GM18502 (cell line): ENCODE measurements around the gene CUX1.

Experiments used
- ATAC-seq: cut with Tn5 transposase; IDR thresholded peaks from one replicate; pipeline ENCODE4 v1.9.1; 2021; ENCODE audit warnings: mild to moderate bottlenecking; ENCODE audit not compliant: unreplicated experiment, poor library complexity

The CUX1 gene

DNA sequence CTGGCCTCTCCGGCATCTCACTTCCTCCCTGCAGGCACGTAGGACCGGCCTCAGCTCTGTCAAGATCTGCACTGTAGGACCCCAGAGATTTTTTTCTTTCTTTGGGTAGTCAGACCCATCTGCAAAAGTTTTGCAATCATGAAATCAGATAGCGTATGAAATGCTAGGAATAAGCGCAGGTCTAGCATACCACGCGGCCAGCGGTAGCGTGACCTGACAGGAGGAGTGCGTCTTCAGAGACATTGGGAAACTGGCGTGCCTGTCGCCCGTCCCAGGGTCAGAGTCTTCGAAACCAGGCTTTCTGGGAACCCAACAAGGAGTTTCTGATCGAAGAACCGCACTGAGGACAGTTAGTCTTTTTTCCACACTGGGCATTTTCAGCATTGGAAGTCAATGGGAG lies 368.4 kb downstream of the CUX1 start:
- ATAC-seq, result no peak

DNA sequence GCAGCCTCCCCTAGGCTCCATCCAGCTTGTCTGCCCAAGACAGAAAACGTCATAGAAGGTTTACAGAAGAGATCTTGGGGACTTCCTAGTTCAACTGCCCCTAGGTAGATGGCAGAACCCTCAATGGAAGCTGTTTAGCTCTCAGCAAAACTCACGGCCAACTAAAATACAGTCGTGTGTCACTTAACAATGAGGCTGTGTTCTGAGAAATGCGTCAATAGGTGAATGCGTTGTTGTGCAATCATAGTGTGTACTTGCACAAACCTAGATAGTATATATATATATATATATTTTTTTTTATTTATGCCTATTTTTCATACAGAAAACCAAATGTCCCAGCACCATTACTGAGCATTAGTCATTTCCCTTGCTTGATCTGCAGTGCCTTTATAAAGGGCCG lies 368.9 kb downstream of the CUX1 start:
- ATAC-seq, result no peak

DNA sequence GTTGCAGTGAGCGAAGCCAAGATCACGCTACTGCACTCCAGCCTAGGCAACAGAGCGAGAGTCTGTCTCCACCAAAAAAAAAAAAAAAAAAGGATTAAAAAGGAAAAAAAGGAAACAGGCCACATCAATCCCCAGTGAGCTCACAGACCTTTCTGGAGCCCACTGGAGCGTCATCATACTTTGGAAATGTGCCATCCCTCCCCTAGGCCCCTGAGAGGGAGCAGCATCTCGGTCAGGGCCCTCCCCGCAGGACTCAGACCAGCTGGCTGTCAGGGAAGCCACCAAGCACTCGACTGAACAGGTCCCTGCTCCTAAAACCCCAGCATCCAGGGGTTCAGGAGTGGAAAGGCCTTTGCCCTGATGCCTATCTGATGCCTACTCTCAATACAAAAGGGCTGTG lies 371.3 kb downstream of the CUX1 start:
- ATAC-seq, result no peak

DNA sequence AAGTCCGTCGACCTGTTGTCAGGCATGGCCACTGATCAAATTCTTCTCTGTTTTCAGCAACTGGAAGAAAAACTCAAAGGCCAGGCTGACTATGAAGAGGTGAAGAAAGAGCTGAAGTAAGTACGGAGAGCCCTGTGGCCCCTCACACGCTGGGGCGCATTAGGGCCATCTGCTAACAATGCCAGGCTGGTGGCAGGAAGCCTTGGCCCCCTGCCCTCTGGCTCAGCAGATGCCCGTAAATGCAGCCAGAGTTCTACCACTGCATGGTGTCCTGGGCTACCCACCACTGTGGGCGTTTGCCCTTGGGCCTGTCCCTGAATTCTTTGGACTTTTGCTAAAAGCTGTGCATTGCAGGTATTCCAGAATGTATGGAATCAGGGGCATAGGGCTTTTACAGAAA lies 372.3 kb downstream of the CUX1 start:
- ATAC-seq, result no peak

DNA sequence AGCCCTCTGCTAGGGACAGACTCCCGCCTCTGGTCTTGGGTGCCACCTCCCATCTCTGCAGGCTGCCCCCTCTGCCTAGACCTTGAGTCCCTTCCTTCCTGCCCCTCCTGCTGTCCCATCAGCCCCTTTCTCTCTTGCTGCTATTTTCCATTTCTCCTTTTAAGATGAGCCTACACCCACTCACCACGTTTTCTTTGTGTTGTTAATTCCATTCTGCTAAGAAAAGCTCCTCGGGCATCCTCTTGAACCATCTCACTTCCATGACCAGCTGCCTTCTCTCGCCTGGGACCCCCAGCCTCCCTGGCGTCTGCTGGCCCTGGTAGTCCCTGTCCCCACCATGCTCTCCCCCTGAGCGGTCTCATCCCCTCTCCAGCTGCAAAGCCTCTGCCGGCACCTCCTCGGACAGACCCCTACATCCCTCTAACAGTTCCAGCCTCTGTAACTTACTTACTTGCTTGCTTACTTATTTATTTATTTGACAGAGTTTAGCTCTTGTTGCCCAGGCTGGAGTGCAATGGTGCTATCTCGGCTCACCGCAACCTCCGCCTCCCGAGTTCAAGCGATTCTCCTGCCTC lies 373.4 kb downstream of the CUX1 start:
- ATAC-seq, result no peak

- ATAC-seq, result no peak
Observed at GRCh38 chr7:102191556-102192379, 374.3 kb downstream of the CUX1 start.

DNA sequence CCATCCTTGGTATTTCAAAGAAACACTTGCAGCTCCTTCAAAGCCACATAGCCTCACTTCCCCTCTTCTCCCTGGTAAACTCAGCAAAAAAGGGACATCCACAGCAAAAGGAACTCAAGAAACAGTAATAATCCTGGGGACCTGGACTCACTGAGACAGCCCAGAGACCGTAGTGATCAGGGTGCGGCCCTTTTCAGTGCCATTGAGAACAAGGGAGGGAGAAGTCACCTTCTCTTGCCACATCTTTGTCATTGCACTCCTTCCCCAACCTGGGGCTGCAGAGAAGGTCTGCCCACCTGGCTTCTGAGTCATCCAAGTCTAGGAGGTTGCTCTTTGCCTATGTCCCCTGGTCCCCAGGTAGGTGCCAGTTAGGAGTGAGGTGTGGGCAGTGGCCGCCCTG lies 375.4 kb downstream of the CUX1 start:
- ATAC-seq, result no peak

- ATAC-seq, result no peak
Observed at GRCh38 chr7:102193806-102194205, 376.4 kb downstream of the CUX1 start.

DNA sequence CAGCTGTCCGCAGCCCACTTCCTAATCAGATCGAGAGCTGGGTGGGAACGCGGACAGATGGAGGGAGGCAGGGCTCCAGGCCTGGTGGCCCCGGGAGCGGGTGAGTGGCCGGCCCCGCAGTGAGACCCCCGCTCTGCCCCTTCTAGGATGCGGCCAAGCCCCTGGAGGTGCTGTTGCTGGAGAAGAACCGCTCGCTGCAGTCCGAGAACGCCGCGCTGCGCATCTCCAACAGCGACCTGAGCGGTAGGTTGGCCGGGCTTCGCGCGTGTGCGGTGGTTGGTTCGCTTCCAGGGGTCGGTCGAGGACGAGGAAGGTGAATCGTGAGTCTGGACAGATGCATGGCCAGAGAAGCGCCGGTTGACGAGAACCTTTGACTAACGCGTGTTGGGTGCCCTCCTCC lies 377.9 kb downstream of the CUX1 start:
- ATAC-seq, result no peak

- no peak for ATAC-seq
Observed at GRCh38 chr7:102196028-102196427, 378.6 kb downstream of the CUX1 start.

- ATAC-seq, result no peak
Observed at GRCh38 chr7:102197161-102197560, 379.7 kb downstream of the CUX1 start.

DNA sequence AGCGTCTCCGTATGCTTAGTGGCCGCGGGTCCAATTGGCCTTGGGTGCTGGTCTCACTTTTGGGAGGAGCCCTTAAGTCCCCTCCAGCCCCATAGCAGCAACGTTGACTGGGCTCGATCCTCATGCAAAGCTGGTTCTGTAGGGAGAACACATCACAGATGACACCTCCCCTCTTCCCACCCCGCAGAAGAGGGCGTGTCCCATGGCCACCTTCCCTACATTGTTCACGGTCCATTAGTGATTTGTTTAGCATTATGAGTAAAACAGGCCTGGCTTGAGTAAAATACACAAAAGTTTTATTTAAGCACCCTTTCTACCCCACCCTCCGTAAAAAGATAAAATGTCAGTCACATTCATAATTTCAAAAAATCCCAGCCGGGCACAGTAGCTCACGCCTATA lies 380.2 kb downstream of the CUX1 start:
- no peak for ATAC-seq

- no peak for ATAC-seq
Observed at GRCh38 chr7:102198417-102198956, 381.1 kb downstream of the CUX1 start.

DNA sequence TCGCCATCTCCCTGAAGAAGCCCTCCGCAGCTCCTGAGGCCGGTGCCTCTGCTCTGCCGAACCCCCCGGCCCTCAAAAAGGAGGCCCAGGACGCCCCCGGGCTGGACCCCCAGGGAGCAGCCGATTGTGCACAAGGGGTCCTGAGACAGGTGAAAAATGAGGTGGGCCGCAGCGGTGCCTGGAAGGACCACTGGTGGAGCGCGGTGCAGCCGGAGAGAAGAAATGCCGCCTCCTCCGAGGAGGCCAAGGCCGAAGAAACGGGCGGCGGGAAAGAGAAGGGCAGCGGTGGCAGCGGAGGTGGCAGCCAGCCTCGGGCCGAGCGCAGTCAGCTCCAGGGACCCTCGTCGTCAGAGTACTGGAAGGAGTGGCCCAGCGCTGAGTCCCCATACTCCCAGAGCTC lies 384.1 kb downstream of the CUX1 start:
- ATAC-seq, result no peak

- ATAC-seq, result no peak
Observed at GRCh38 chr7:102202556-102202955, 385.1 kb downstream of the CUX1 start.

- ATAC-seq, result no peak
Observed at GRCh38 chr7:102203218-102203617, 385.8 kb downstream of the CUX1 start.

DNA sequence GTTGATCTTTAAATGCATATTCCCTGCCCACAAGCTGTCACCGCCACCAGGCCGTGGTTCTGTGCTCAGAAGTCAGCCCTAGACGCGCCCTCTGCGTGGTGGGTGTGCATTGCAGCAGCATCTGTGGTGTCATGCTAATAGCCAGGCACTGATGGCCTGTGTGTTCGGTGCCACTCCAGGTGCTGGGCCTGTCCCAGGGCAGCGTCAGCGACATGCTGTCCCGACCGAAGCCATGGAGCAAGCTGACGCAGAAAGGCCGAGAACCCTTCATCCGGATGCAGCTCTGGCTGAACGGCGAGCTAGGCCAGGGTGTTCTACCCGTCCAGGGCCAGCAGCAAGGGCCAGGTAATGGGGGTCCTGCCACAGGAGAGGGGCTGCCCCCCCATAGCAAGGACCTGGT lies 386.8 kb downstream of the CUX1 start:
- ATAC-seq, result no peak

DNA sequence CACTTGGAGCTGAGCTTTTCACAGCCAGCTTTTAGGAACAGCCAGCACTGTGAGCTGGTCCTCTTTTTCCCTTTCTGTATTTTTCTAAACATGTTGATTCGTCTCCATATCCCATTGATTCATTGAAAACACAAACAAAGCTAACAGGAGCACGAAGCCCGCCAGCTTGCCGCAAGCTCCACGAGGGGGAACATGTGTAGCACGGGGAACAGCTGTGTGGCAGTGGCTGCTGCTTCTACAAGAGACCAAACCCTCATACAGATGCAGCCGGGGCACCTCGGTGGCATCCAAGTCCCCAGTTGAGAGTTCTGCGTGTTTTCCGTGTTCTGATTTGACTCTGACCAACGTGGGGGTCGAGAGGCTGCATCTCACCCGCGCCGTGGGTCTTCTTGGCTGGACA lies 388.5 kb downstream of the CUX1 start:
- no peak for ATAC-seq

DNA sequence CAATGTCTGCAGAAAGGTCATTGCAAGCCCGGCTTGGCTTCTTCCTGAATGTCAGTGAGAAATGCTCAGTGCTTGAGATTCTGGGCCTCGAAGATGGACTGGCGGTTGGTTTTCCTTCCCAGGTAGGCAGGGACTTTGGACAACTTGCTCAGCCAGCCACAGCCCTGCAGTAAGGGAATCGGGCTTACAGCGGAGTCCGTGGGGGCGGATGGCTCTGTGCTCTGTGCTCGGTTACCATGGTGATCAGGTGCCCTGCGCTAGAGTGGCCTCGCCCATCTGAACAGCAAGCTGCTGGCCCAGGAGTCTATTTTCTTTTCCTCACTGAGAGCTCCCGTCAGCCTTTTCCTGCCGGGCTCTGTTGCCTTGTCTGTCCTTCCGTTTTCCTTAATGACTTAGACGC lies 391.4 kb downstream of the CUX1 start:
- ATAC-seq, result no peak

- no peak for ATAC-seq
Observed at GRCh38 chr7:102210787-102211186, 393.4 kb downstream of the CUX1 start.

- ATAC-seq, result peak; percentile 91
Observed at GRCh38 chr7:102211590-102212550, 394.4 kb downstream of the CUX1 start.
